ENCODE data around the gene RBM15B.

Gene RBM15B

GRCh38 chr3:51390246-51391074 is 625 bp upstream of the RBM15B start:
- no peak for DNase-seq (ENCODE audit: low read depth, low spot score)
- H3K27ac ChIP-seq = peak overlapping the region; percentile 87

- H3K27ac ChIP-seq = peak overlapping the region; percentile 87
- DNase-seq (ENCODE audit: low read depth, low spot score) = no peak
Measured at GRCh38 chr3:51391566-51392354, 675 bp downstream of the RBM15B start.

GRCh38 chr3:51392355-51393133 is 1.5 kb downstream of the RBM15B start:
- no peak for DNase-seq (ENCODE audit: low read depth, low spot score)
- H3K27ac ChIP-seq = peak overlapping the region; percentile 87

- no peak overlapping the region for H3K27ac ChIP-seq
- no peak for DNase-seq (ENCODE audit: low read depth, low spot score)
Measured at GRCh38 chr3:51393134-51393495, 2.0 kb downstream of the RBM15B start.

GRCh38 chr3:51393564-51393963 is 2.5 kb downstream of the RBM15B start:
- no peak overlapping the region for H3K27ac ChIP-seq
- no peak for DNase-seq (ENCODE audit: low read depth, low spot score)

GRCh38 chr3:51394541-51394940 is 3.5 kb downstream of the RBM15B start:
- H3K27ac ChIP-seq = no peak overlapping the region
- DNase-seq (ENCODE audit: low read depth, low spot score) = no peak

GRCh38 chr3:51395493-51396213 is 4.6 kb downstream of the RBM15B start:
- H3K27ac ChIP-seq = no peak overlapping the region
- DNase-seq (ENCODE audit: low read depth, low spot score) = no peak

GRCh38 chr3:51396401-51396800 is 5.3 kb downstream of the RBM15B start:
- no peak for DNase-seq (ENCODE audit: low read depth, low spot score)
- no peak overlapping the region for H3K27ac ChIP-seq

GRCh38 chr3:51397392-51397791 is 6.3 kb downstream of the RBM15B start:
- H3K27ac ChIP-seq = no peak overlapping the region

GRCh38 chr3:51398595-51399310 is 7.7 kb downstream of the RBM15B start:
- DNase-seq (ENCODE audit: low read depth, low spot score) = no peak
- H3K27ac ChIP-seq = no peak overlapping the region

More at GRCh38 chr3:51397392-51397791, 6.3 kb downstream of the RBM15B start:
- no peak for DNase-seq (ENCODE audit: low read depth, low spot score)

- no peak for DNase-seq (ENCODE audit: low read depth, low spot score)
- H3K27ac ChIP-seq = no peak overlapping the region
Measured at GRCh38 chr3:51400166-51400565, 9.1 kb downstream of the RBM15B start.

GRCh38 chr3:51401735-51402134 is 10.7 kb downstream of the RBM15B start:
- H3K27ac ChIP-seq = no peak overlapping the region
- no peak for DNase-seq (ENCODE audit: low read depth, low spot score)

GRCh38 chr3:51403675-51404074 is 12.6 kb downstream of the RBM15B start:
- DNase-seq (ENCODE audit: low read depth, low spot score) = no peak
- no peak overlapping the region for H3K27ac ChIP-seq

- no peak overlapping the region for H3K27ac ChIP-seq
- no peak for DNase-seq (ENCODE audit: low read depth, low spot score)
Measured at GRCh38 chr3:51408021-51408420, 16.9 kb downstream of the RBM15B start.

- DNase-seq (ENCODE audit: low read depth, low spot score) = no peak
- H3K27ac ChIP-seq = no peak overlapping the region
Measured at GRCh38 chr3:51408813-51409212, 17.7 kb downstream of the RBM15B start.

GRCh38 chr3:51422211-51422610 is 31.1 kb downstream of the RBM15B start:
- DNase-seq (ENCODE audit: low read depth, low spot score) = no peak
- H3K27ac ChIP-seq = no peak overlapping the region

GRCh38 chr3:51426921-51427320 is 35.8 kb downstream of the RBM15B start:
- DNase-seq (ENCODE audit: low read depth, low spot score) = no peak

GRCh38 chr3:51429138-51429537 is 38.1 kb downstream of the RBM15B start:
- no peak overlapping the region for H3K27ac ChIP-seq
- DNase-seq (ENCODE audit: low read depth, low spot score) = no peak

More at GRCh38 chr3:51426921-51427320, 35.8 kb downstream of the RBM15B start:
- H3K27ac ChIP-seq = no peak overlapping the region

- no peak for DNase-seq (ENCODE audit: low read depth, low spot score)
- H3K27ac ChIP-seq = no peak overlapping the region
Measured at GRCh38 chr3:51434110-51434509, 43.0 kb downstream of the RBM15B start.

Measured in epithelial cell of prostate (primary cell).